Stimulated activated CD8-positive, alpha-beta memory T cell treated with anti-CD3 and anti-CD28 coated beads, Interleukin-12 subunit alpha, Interleukin-12 subunit beta, amount 100 ng/mL, for 24 hours (primary cell): ENCODE data around the gene TGFB3.
"Not testable (repeated sequence)": the region's sequence is repeated elsewhere in the genome, so short reads cannot be mapped to it uniquely, and the experiment has no call there.

Source experiments
- DNase-seq: peaks from one replicate; pipeline ENCODE4 v3.0.0-alpha.2; 2020; ENCODE audit errors: extremely low read depth

Gene TGFB3

GRCh38 chr14:75981426-75982265 is at the start of gene TGFB3:
Gene TGFB3, minus strand, starts transcription at chr14:75981995. Its CDS starts 1,102 bp downstream, at chr14:75980893.
- DNase-seq, result no peak

- DNase-seq, result no peak
Measured at GRCh38 chr14:76024211-76024907, 42.6 kb upstream of the TGFB3 start.

GRCh38 chr14:76023757-76024156 is 42.0 kb upstream of the TGFB3 start:
- no peak for DNase-seq

GRCh38 chr14:76022991-76023390 is 41.2 kb upstream of the TGFB3 start:
- DNase-seq, result no peak

- DNase-seq, result no peak
Measured at GRCh38 chr14:76019676-76020075, 37.9 kb upstream of the TGFB3 start.

GRCh38 chr14:76015668-76016067 is 33.9 kb upstream of the TGFB3 start:
- DNase-seq, result no peak

GRCh38 chr14:76015191-76015590 is 33.4 kb upstream of the TGFB3 start:
- no peak for DNase-seq

- no peak for DNase-seq
Measured at GRCh38 chr14:76012354-76012753, 30.6 kb upstream of the TGFB3 start.

- DNase-seq, result no peak
Measured at GRCh38 chr14:76011930-76012329, 30.1 kb upstream of the TGFB3 start.

- DNase-seq, result not testable (repeated sequence)
Measured at GRCh38 chr14:76009627-76010026, 27.8 kb upstream of the TGFB3 start.

GRCh38 chr14:76007852-76008251 is 26.1 kb upstream of the TGFB3 start:
- DNase-seq, result no peak

GRCh38 chr14:76007379-76007778 is 25.6 kb upstream of the TGFB3 start:
- no peak for DNase-seq

- no peak for DNase-seq
Measured at GRCh38 chr14:76006253-76006652, 24.5 kb upstream of the TGFB3 start.

- DNase-seq, result no peak
Measured at GRCh38 chr14:76002383-76002782, 20.6 kb upstream of the TGFB3 start.

GRCh38 chr14:75999511-76000190 is 17.9 kb upstream of the TGFB3 start:
- DNase-seq, result no peak

- no peak for DNase-seq
Measured at GRCh38 chr14:75996488-75996887, 14.7 kb upstream of the TGFB3 start.

- DNase-seq, result no peak
Measured at GRCh38 chr14:75995372-75996041, 13.7 kb upstream of the TGFB3 start.

GRCh38 chr14:75993567-75994041 is 11.8 kb upstream of the TGFB3 start:
- no peak for DNase-seq

- DNase-seq, result no peak
Measured at GRCh38 chr14:75991753-75992152, 10.0 kb upstream of the TGFB3 start.

GRCh38 chr14:75990297-75990696 is 8.5 kb upstream of the TGFB3 start:
- no peak for DNase-seq

- DNase-seq, result no peak
Measured at GRCh38 chr14:75989134-75989533, 7.3 kb upstream of the TGFB3 start.
